Measurements from ENCODE around the gene TIE1. TPM values are rescaled to one million over a fixed set of nuclear protein-coding genes. Genes with fewer than 3 reads are reported as not detected.

TIE1 gene
- total and polyA plus RNA-seq, 3 donors from 2014 or later, result 10.5 to 16.8 (median 10.9) TPM

DNA sequence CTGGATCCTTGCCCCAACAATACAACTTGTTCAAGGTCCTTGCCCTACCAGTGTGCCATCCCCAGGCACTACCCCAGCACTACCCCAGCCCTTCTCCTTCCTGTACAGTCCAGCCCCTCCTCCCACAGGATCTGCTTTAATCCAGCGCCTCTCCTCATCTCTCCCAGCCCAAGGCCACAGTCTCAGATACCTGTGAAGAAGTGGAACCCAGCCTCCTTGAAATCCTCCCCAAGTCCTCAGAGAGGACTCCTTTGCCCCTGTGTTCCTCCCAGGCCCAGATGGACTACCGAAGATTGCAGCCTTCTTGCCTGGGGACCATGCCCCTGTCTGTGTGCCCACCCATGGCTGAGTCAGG lies 51.5 kb downstream of the TIE1 start:
- H3K27me3 ChIP-seq, result no peaks in the 10 kb centered on the region
- TF ChIP-seq CTCF (IDR thresholded peaks at IDR 0.05) (no peak), POLR2A (IDR thresholded peaks at IDR 0.05) (no peak)
- DNase-seq, result no peak
- H3K36me3 ChIP-seq (ENCODE audit: low read depth, missing control alignments), result no peaks in the 10 kb centered on the region
- WGBS, 2 donors, result 90 to 94% methylated on average over 2 of the region's 2 CpGs
- H3K9me3 ChIP-seq, result no peaks in the 10 kb centered on the region
- H3K4me3 ChIP-seq, result no peak overlapping the region
- intact Hi-C loops (cut with DNase I; ENCODE audit: low total_unique reads), result no loop called here
- H3K27ac ChIP-seq, result no peak overlapping the region
- no peaks in the 10 kb centered on the region for H3K4me1 ChIP-seq

GRCh38 chr1:43352881-43353280 lies 52.1 kb downstream of the TIE1 start:
- Histone ChIP-seq H3K9me3 (no peaks in the 10 kb centered on the region), H3K4me1 (no peaks in the 10 kb centered on the region), H3K4me3 (no peak overlapping the region), H3K27ac (no peak overlapping the region), H3K36me3 (ENCODE audit: low read depth, missing control alignments) (no peaks in the 10 kb centered on the region), H3K27me3 (no peaks in the 10 kb centered on the region)
- intact Hi-C loops (cut with DNase I; ENCODE audit: low total_unique reads), result no loop called here
- no peak for DNase-seq
- 59 to 71% methylated on average over 2 to 3 of the region's 3 CpGs for WGBS, 2 donors
- no peak for TF ChIP-seq POLR2A (IDR thresholded peaks at IDR 0.05)
- no peak for TF ChIP-seq CTCF (IDR thresholded peaks at IDR 0.05)

GRCh38 chr1:43354471-43354870 lies 53.7 kb downstream of the TIE1 start:
- WGBS, 2 donors, result 82 to 83% methylated on average over 2 of the region's 2 CpGs
- TF ChIP-seq POLR2A (IDR thresholded peaks at IDR 0.05) (no peak), CTCF (IDR thresholded peaks at IDR 0.05) (no peak)
- no peak for DNase-seq
- H3K9me3 ChIP-seq, result no peaks in the 10 kb centered on the region
- intact Hi-C loops (cut with DNase I; ENCODE audit: low total_unique reads), result no loop called here
- no peak overlapping the region for H3K4me3 ChIP-seq
- no peaks in the 10 kb centered on the region for H3K4me1 ChIP-seq
- H3K27ac ChIP-seq, result no peak overlapping the region
- H3K27me3 ChIP-seq, result no peaks in the 10 kb centered on the region
- no peaks in the 10 kb centered on the region for H3K36me3 ChIP-seq (ENCODE audit: low read depth, missing control alignments)

- no peak for TF ChIP-seq POLR2A (IDR thresholded peaks at IDR 0.05)
- TF ChIP-seq CTCF (IDR thresholded peaks at IDR 0.05), result no peak
- Histone ChIP-seq H3K9me3 (no peaks in the 10 kb centered on the region), H3K36me3 (ENCODE audit: low read depth, missing control alignments) (no peaks in the 10 kb centered on the region), H3K4me3 (no peak overlapping the region), H3K27me3 (no peaks in the 10 kb centered on the region), H3K4me1 (no peaks in the 10 kb centered on the region), H3K27ac (no peak overlapping the region)
- intact Hi-C loops (cut with DNase I; ENCODE audit: low total_unique reads), result no loop called here
- WGBS, 2 donors, result 93 to 97% methylated on average over 2 of the region's 2 CpGs
- DNase-seq, result no peak
These were observed 54.2 kb downstream of the TIE1 start for GRCh38 chr1:43354936-43355335.

DNA sequence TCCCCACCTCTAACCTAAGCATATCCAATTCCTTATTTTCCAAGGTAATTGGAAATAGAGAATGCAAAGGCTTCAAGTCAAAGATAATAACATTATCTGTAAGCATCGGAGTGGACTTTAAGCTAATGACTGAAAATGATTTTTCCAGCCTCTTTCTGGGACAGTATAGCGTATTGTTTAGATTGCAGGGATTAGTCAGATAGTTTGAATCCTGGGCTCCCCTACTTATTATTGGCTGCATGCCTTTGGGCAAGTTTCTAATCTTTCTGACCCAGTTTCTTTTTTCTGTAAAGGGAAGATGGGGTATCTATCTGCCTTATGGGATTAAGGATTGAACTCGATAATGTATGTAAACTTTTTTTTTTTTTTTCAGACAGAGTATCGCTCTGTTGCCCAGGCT lies 56.5 kb downstream of the TIE1 start:
- Histone ChIP-seq H3K4me3 (no peak overlapping the region), H3K36me3 (ENCODE audit: low read depth, missing control alignments) (no peaks in the 10 kb centered on the region), H3K27ac (no peak overlapping the region), H3K9me3 (no peaks in the 10 kb centered on the region), H3K4me1 (no peaks in the 10 kb centered on the region), H3K27me3 (no peaks in the 10 kb centered on the region)
- intact Hi-C loops (cut with DNase I; ENCODE audit: low total_unique reads), result no loop called here
- TF ChIP-seq POLR2A (IDR thresholded peaks at IDR 0.05), result no peak
- no peak for TF ChIP-seq CTCF (IDR thresholded peaks at IDR 0.05)
- DNase-seq, result no peak
- WGBS, 2 donors, result 70 to 73% methylated on average over 4 of the region's 4 CpGs
